HG02852 (cell line): ENCODE results near the gene AGPAT1.

ENCODE experiments used
- ATAC-seq: cut with Tn5 transposase; IDR thresholded peaks from one replicate; pipeline ENCODE4 v1.9.1; 2021; ENCODE audit warnings: mild to moderate bottlenecking, moderate library complexity; ENCODE audit not compliant: unreplicated experiment

AGPAT1 gene

GRCh38 chr6:32127409-32127716 lies 48.5 kb downstream of the AGPAT1 start:
- no peak for ATAC-seq

DNA sequence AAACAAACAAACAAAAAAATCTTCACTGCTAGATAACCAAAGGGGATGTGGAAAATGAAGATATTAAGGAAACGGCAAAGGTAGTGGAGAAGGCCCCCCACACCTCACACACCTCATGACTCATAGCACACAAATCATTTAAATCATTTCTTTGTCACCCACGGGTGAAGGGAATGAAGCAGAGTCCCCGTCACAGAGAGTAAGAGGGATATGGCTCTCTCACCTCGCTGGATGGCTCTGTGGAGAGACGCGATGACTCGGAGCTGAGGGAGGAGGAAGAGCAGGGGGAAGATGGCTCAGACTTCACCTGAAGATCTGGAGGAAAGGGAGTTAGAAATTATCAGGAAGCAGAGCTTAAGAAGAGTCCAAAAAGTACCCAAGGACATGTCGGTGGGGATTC lies 49.0 kb downstream of the AGPAT1 start:
- ATAC-seq, result no peak

- no peak for ATAC-seq
Measured at GRCh38 chr6:32123681-32124080, 52.2 kb downstream of the AGPAT1 start.

DNA sequence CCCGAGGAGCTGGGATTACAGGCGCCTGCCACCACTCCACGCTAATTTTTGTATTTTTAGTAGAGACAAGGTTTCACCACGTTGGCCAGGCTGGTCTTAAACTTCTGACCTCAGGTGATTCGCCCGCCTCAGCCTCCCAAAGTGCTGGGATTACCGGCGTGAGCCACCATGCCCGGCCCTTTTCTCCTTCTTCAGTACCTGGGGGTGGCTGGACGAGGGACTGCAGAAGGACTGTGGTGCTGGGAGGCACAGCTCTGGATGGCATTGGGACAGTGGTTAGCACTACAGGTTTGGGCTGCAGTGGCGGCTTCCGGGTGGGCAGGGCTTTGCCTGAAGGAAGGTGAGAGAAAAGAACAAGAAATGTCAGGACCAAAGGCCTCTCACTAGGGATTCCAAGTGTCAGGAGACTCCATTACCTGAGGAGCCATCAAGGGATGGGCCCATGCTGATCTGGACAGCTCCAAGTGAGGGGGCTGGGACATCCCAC lies 55.3 kb downstream of the AGPAT1 start:
- ATAC-seq, result no peak

GRCh38 chr6:32118782-32119628 lies 56.9 kb downstream of the AGPAT1 start:
- ATAC-seq, result no peak
